GF-D8 (cell line): ENCODE results near the gene PKM.
A peak's percentile ranks its signal among the peaks of the same experiment; 100 is the strongest.
"Not testable (repeated sequence)": the region's sequence is repeated elsewhere in the genome, so short reads cannot be mapped to it uniquely, and the experiment has no call there.

Experiments
- DNase-seq: peaks from one replicate; lab custom pipeline; 2025; lab: John Stamatoyannopoulos, UW

PKM gene

GRCh38 chr15:72231066-72231832 is at the start of gene PKM:
PKM (minus strand) TSS chr15:72231190; CDS start chr15:72219097, 12,093 bp downstream.
- DNase-seq = peak; percentile 90

DNA sequence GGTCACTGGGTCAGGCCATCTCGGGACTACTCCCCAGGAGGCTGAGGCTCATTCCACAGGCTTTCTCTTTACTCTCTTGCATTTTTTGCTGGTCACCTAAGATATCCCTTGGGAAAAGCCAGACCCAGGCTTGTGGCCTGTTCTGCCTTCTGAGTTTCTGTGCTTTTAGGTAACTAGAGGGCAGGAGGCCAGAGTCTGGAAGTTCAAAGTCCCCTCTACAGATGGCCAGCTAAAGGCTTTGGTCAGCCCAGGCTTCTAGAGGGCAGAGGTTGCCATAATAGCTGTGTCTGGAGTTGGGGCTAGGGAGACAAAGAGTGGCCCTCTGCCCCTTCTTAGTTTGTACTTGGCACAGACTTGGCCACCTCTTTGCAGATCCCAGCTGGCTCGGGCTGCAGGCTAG is 49.8 kb upstream of the PKM start:
- DNase-seq = no peak

DNA sequence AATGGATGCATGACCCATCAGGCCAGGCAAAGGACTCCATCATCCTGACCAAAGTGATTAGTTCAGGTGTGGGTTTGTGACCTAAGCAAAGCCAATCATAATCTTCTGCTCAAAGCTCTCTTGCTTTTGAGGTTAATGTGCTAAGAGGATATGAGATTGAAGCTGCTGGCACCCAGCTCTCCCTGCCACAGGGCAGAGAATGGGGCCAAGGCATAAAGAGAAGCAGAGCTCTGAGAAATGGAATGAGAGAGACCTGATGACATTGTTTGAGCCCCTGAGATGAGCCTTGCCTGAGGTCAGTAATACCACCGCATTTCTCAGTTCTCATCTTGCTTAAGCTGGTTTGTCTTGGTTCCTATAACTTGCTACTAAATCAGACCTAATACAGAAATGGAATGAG is 47.7 kb upstream of the PKM start:
- no peak for DNase-seq

GRCh38 chr15:72276326-72276700 is 45.3 kb upstream of the PKM start:
- no peak for DNase-seq

DNA sequence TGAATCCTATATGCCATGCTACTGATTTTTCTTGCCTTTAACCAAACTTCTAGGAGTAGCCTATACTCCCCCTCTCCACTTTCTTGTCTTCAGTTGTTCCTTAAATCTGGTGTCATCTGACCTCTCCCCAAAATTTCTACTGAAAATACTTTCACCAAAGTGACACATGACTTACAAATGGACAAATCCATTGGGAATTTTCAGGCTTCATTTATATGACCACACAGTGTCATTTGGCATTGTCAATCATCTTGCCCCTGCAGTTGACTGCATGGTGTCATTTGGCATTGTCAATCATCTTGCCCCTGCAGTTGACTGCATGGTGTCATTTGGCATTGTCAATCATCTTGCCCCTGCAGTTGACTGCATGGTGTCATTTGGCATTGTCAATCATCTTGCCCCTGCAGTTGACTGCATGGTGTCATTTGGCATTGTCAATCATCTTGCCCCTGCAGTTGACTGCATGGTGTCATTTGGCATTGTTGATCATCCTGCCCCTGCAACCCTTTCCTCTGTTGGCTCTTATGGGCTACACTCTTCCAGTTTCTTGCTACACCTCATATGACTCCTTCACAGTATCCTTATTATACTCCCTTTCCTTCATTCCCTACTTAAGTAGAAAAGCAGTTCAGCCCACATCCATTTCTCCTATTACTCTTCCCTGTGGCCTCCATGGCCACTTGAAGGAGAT is 44.8 kb upstream of the PKM start:
- DNase-seq = not testable (repeated sequence)

GRCh38 chr15:72272997-72273352 is 42.0 kb upstream of the PKM start:
- no peak for DNase-seq

GRCh38 chr15:72272213-72272996 is 41.4 kb upstream of the PKM start, which contains the start of gene PARP6:
PARP6 (minus strand) TSS chr15:72272554; CDS start chr15:72267477, 5,077 bp downstream.
- peak; percentile 95 for DNase-seq

DNA sequence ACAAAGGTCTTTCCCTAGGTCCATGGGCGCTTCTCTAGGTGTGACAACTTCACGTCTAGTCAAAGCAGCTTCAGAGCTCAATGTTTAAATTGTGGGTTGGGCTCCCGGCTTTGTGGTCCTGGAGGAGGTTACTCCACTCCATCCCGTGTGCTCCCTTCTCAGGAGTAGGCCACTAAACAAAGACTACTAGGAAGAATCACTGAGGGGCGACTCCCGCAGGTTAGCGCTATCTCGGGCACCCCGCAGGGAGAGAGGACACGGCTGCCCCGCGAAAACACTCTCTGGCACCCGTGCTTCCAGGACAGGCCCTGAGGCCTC is 40.9 kb upstream of the PKM start:
- no peak for DNase-seq

GRCh38 chr15:72271221-72271620 is 40.2 kb upstream of the PKM start:
- no peak for DNase-seq

DNA sequence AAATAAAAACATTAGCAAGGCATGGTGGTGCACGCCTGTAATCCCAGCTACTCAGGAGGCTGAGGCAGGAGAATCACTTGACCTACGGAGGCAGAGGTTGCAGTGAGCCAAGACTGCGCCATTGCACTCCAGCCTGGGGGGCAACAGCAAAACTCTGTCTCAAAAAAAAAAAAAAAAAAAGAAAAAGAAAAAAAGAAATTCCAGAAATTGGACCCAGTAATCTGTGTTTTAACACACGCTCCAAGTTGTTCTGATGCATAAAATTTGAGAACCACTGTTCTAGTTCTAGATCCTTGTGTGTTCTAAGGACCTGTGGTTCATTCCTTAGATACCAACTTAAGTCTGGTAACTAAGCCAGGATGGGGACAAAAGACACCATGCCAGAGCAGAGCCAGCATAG is 38.7 kb upstream of the PKM start:
- no peak for DNase-seq

DNA sequence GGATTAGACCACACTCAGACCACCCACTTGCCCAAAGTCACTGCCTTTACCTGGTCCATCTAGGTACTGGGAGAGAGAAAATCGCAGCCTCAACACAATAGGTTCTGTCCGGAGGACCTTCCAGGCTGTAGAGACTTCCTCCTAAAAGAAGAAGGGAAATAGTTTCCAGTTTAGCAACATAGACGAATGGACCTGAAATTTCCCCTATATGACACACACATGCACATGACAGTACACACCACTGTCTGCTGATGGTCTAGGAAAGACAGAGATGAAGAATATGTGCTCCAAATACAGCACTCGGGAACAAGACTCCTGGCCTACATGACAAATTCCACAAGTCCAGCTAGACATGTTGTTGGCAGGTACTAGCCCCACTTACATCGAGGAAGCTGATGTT is 34.0 kb upstream of the PKM start:
- DNase-seq = no peak

GRCh38 chr15:72252663-72253299 is 21.8 kb upstream of the PKM start:
- DNase-seq = no peak

DNA sequence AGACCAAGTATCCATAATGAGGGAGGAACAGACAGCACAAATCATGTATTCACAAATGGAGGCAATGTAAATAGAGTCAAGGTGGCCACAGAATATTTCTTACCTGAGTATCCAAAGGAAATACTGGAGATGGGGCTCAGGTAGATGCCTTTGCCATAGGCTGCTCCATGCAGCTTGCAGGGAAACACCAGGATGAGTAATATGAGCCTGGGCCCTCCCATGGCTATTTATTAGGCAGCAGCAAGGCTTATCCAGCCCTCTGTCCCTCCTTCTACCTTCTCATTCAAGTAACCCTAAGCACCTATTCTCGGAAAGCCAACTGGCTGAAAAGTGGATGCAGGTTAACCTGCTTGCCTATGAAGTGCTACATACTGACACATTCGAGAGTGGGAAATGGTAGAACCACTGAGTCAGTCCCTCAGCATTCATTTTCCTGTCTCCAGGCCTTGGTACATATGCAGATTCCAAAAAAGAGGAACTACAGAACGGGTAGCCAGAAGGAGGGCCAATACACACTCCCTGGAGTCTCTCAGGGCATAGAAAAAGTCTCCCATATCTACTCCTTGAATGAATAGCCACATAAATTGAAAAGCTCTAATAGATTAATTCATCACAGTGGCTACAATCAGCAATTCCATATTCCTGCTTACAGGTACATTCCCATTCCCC is 18.3 kb upstream of the PKM start:
- DNase-seq = no peak

DNA sequence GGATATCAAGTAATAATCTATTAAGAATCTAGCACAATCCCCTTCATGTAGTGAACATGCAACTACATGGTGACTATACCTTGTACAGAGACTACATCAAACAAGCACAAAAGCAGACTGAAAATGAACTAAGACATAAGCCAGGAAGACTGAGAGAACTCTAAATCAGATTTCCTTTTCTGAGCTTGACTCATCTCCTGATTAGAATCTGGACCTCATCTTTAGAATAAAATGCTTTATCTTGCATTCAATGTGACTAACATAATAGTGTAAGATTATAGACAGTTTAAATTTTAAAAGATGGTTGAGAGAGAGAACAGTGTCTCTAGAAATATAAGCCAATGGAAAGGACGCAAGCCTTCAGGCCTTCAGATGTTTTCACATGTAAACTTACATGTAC is 17.5 kb upstream of the PKM start:
- DNase-seq = no peak

- DNase-seq = no peak
These were observed 11.9 kb upstream of the PKM start for GRCh38 chr15:72242775-72243370.

- no peak for DNase-seq
These were observed 8.7 kb upstream of the PKM start for GRCh38 chr15:72239652-72240051.

- DNase-seq = no peak
These were observed 7.6 kb upstream of the PKM start for GRCh38 chr15:72238586-72238985.

DNA sequence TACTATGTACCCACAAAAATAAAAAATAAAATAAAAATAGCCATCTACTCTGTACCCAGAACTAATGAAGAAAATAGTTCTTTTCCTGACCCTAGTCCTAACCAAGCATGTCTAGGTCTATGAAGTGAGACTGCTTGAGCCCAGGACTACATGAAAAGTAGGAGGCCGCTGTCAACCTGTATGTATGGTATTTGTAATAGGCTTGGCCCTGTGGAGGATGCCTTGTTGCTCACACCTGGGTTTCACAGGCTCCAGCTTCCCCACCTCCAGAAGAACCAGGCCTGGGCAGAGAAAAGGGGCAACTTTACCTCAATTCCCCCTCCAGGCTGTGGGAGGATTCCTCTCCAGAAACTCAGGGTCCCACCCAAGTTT is 6.8 kb upstream of the PKM start:
- no peak for DNase-seq

DNA sequence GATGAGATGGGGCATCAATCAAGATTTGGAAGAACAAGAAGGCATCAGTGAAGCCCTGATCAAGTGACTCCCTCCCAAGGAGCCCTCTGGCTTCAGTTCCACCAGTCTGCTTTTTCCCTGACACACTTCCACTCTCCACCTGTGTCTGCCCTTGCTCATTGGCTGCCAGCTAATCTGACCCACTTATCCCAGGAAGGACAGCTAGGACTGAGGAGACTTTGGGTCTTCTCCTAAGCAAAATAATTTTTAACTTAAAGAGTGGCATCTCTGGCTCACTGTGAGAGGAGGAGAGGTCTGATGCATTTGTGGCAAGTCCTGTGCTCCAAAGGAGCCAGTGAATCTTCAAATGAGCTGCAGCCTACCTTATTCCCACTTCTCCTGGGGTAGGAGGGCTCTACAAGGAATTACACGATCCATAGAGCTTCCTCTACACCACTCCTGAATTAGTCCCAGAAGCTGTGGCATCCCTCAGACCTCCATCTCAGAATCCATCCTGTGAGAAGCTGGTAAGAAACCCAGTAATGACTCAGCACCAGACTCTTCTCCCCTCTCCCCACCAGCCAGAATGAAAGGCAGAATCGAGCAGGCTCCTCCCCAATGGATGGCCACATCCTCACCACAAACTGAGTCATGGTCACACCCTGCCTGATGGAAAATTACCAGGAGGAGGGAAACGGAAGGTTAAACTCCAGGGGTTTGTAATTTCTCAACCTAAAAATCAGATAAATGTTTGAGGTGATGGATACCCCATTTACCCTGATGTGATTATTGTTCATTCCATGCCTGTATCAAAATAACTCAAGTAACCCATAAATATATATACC is 6.3 kb upstream of the PKM start:
- DNase-seq = peak; percentile 87

DNA sequence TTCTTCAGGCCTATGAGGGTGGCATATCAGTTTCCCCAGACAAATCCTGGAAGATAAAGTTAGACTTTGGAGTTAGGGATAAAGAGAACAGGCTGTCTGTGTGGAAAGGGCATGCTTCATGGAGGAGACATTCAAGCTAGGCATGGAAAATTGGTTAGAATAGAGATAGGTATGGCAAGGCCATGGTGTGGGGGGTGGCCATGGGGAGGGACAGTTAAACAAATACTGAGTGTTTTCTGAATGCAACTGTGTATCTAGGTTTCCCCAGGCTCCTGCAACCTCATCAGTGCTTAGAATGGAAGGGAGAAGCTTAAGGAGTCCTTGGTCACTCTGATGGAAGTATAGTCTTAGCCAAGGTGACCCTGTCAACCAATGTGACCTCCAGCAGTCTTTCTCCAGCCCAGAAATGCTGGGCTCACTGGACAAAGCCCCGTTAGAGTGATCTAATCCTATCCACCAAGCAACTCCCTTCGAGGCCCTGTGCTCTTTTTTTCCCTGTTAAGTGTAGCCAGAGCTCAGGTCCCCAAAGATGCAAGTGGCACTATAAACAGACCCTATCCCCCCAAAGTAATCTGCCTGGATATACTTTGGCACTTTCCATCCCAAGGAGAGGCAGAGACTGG is 5.5 kb upstream of the PKM start:
- no peak for DNase-seq
